H9 (cell line): ENCODE data around the gene MYL3. TPM values are rescaled to one million over a fixed set of nuclear protein-coding genes. Genes with fewer than 3 reads are reported as not detected.

Experiments
- DNase-seq: peaks from one replicate; pipeline ENCODE4 v3.0.0-alpha.2; 2017
- H2AFZ ChIP-seq: one replicate; pipeline ENCODE4 v1.6.1; 2013; ENCODE audit warnings: mild to moderate bottlenecking, low read length, control low read depth, moderate library complexity
- H2AK5ac ChIP-seq: 2 replicates; pipeline ENCODE4 v1.6.1; 2013; ENCODE audit warnings: low read length, control low read depth, mixed read lengths; ENCODE audit not compliant: insufficient read length
- H2BK120ac ChIP-seq: one replicate; pipeline ENCODE4 v1.6.1; 2013; ENCODE audit warnings: low read depth, mild to moderate bottlenecking, low read length, control low read depth, inconsistent platforms; ENCODE audit not compliant: poor library complexity, severe bottlenecking
- H2BK12ac ChIP-seq: 2 replicates; pipeline ENCODE4 v1.6.1; 2013; ENCODE audit warnings: low read length, control low read depth, mixed read lengths, low read depth; ENCODE audit not compliant: insufficient read length
- H2BK15ac ChIP-seq: 2 replicates; pipeline ENCODE4 v1.6.1; 2013; ENCODE audit warnings: low read depth, low read length, control low read depth
- H2BK20ac ChIP-seq: one replicate; pipeline ENCODE4 v1.6.1; 2013; ENCODE audit warnings: low read depth, mild to moderate bottlenecking, low read length, control low read depth, inconsistent platforms; ENCODE audit not compliant: poor library complexity, severe bottlenecking
- H2BK5ac ChIP-seq: 2 replicates; pipeline ENCODE4 v1.6.1; 2013; ENCODE audit warnings: low read length, control low read depth, mixed read lengths; ENCODE audit not compliant: insufficient read length
- H3K14ac ChIP-seq: 2 replicates; pipeline ENCODE4 v1.6.1; 2013; ENCODE audit warnings: low read length, control low read depth; ENCODE audit not compliant: insufficient read depth
- H3K18ac ChIP-seq: 2 replicates; pipeline ENCODE4 v1.6.1; 2013; ENCODE audit warnings: low read depth, mild to moderate bottlenecking, mixed read lengths, low read length, control low read depth; ENCODE audit not compliant: insufficient read length
- H3K23ac ChIP-seq: 2 replicates; pipeline ENCODE4 v1.6.1; 2013; ENCODE audit warnings: low read length, control low read depth, mixed read lengths, low read depth; ENCODE audit not compliant: insufficient read length
- H3K23me2 ChIP-seq: 2 replicates; pipeline ENCODE4 v1.6.1; 2013; ENCODE audit warnings: low read depth, mild to moderate bottlenecking, mixed read lengths, low read length, control low read depth; ENCODE audit not compliant: insufficient read length, poor library complexity, severe bottlenecking
- H3K27ac ChIP-seq: 2 replicates; pipeline ENCODE4 v1.5.1; 2013; ENCODE audit warnings: low read length, control low read depth, mixed read lengths, low read depth; ENCODE audit not compliant: insufficient read length
- H3K27me3 ChIP-seq: 2 replicates; pipeline ENCODE4 v1.6.1; 2013; ENCODE audit warnings: low read length, control low read depth, inconsistent platforms; ENCODE audit not compliant: insufficient read depth
- H3K4ac ChIP-seq: 2 replicates; pipeline ENCODE4 v1.6.1; 2013; ENCODE audit warnings: low read depth, mild to moderate bottlenecking, control low read depth, inconsistent platforms, low read length, moderate library complexity
- H3K4me1 ChIP-seq: 2 replicates; pipeline ENCODE4 v1.6.1; 2013; ENCODE audit warnings: low read length, control low read depth, inconsistent platforms; ENCODE audit not compliant: insufficient read depth
- H3K4me2 ChIP-seq: 2 replicates; pipeline ENCODE4 v1.6.1; 2013; ENCODE audit warnings: low read length, control low read depth, mixed read lengths; ENCODE audit not compliant: insufficient read length, insufficient read depth
- H3K56ac ChIP-seq: 2 replicates; pipeline ENCODE4 v1.6.1; 2013; ENCODE audit warnings: low read depth, mild to moderate bottlenecking, mixed read lengths, low read length, control low read depth; ENCODE audit not compliant: insufficient read length
- H3K79me1 ChIP-seq: 2 replicates; pipeline ENCODE4 v1.6.1; 2013; ENCODE audit warnings: low read depth, mild to moderate bottlenecking, moderate library complexity, low read length, control low read depth, inconsistent platforms; ENCODE audit not compliant: insufficient read depth, poor library complexity, severe bottlenecking
- H3K79me2 ChIP-seq: 2 replicates; pipeline ENCODE4 v1.6.1; 2013; ENCODE audit warnings: low read length, control low read depth, inconsistent platforms; ENCODE audit not compliant: insufficient read depth
- H3K9ac ChIP-seq: 2 replicates; pipeline ENCODE4 v1.6.1; 2013; ENCODE audit warnings: low read length, control low read depth, mixed read lengths; ENCODE audit not compliant: insufficient read length; ENCODE audit errors: extremely low read depth
- H3K9me3 ChIP-seq: one replicate; pipeline ENCODE4 v1.6.1; 2013; ENCODE audit warnings: low read depth, low read length, inconsistent platforms; ENCODE audit not compliant: control insufficient read depth
- H3T11ph ChIP-seq: one replicate; pipeline ENCODE4 v1.6.1; 2013; ENCODE audit warnings: mild to moderate bottlenecking, low read length, control low read depth, inconsistent platforms
- H4K20me1 ChIP-seq: one replicate; pipeline ENCODE4 v1.6.1; 2013; ENCODE audit not compliant: control insufficient read depth, insufficient read length, insufficient read depth
- H4K5ac ChIP-seq: 2 replicates; pipeline ENCODE4 v1.6.1; 2013; ENCODE audit warnings: low read depth, mild to moderate bottlenecking, mixed read lengths, low read length, control low read depth; ENCODE audit not compliant: insufficient read length
- H4K8ac ChIP-seq: replicated peaks from 2 replicates; pipeline ENCODE4 v1.6.1; 2013; ENCODE audit warnings: low read length, control low read depth, mixed read lengths, low read depth; ENCODE audit not compliant: insufficient read length
- H4K91ac ChIP-seq: 2 replicates; pipeline ENCODE4 v1.6.1; 2013; ENCODE audit warnings: low read depth, mild to moderate bottlenecking, moderate library complexity, mixed read lengths, low read length, control low read depth; ENCODE audit not compliant: insufficient read length
- H3K27ac Mint-ChIP-seq, 3 experiments: 2 replicates in 2 of 3; 3 replicates in 1 of 3; pipeline ENCODE4 v1.8.0; 2020 to 2021; ENCODE audit warnings: mixed read lengths in 3 of 3, mild to moderate bottlenecking in 1 of 3, moderate library complexity in 1 of 3
- H3K27me3 Mint-ChIP-seq: 2 replicates; pipeline ENCODE4 v1.8.0; 2021; ENCODE audit warnings: low read depth, mild to moderate bottlenecking, moderate library complexity, mixed read lengths
- H3K36me3 Mint-ChIP-seq, 3 experiments: 2 replicates in 2 of 3; 3 replicates in 1 of 3; pipeline ENCODE4 v1.8.0; 2020 to 2021; ENCODE audit warnings: low read depth in 3 of 3, mixed read lengths in 3 of 3; ENCODE audit not compliant: insufficient read depth in 1 of 3
- H3K4me1 Mint-ChIP-seq, 2 experiments: 2 replicates each; pipeline ENCODE4 v1.8.0; 2020; ENCODE audit warnings: mixed read lengths in 2 of 2
- H3K4me3 Mint-ChIP-seq, 2 experiments: 2 replicates in 1 of 2; 3 replicates in 1 of 2; pipeline ENCODE4 v1.8.0; 2020 to 2021; ENCODE audit warnings: mild to moderate bottlenecking in 2 of 2, mixed read lengths in 2 of 2, moderate library complexity in 1 of 2
- H3K9me3 Mint-ChIP-seq, 2 experiments: 2 replicates in 1 of 2; 3 replicates in 1 of 2; pipeline ENCODE4 v1.8.0; 2020; ENCODE audit warnings: mild to moderate bottlenecking in 2 of 2, mixed read lengths in 2 of 2, moderate library complexity in 1 of 2
- CTCF ChIP-seq: fragments of 200-600 bp; sonication (generic); conservative IDR thresholded peaks from 3 replicates; pipeline ENCODE4 v1.8.0; 2021; ENCODE audit warnings: antibody characterized with exemption, mild to moderate bottlenecking
- WGBS: extraction: QIAGEN DNeasy Blood & Tissue Kit; methylation state at CpG from one replicate; pipeline ENCODE4 v1.1.7; 2013; ENCODE audit warnings: missing lambda C conversion rate, low lambda C conversion rate, mixed read lengths; ENCODE audit not compliant: insufficient read length; ENCODE audit errors: extremely low coverage; 5-methylcytosine and 5-hydroxymethylcytosine counted together
- total RNA-seq: library from RNA; stranded (reverse); gene quantifications from 2 replicates; pipeline ENCODE4 v1.2.1, GENCODE V29; 2021

The MYL3 gene
- total RNA-seq, 1 experiment from 2014 or later = 0.24 TPM

GRCh38 chr3:46884929-46885328 is 21.7 kb upstream of the MYL3 start:
- H2BK120ac ChIP-seq = no peak overlapping the region
- H3K9ac ChIP-seq = no peak overlapping the region
- no peak for DNase-seq
- H2BK15ac ChIP-seq = no peak overlapping the region
- H3K79me2 ChIP-seq = no peaks in the 10 kb centered on the region
- WGBS = no CpG with 5 or more reads among the region's 7 CpGs
- TF ChIP-seq CTCF = no peak
- no peak overlapping the region for H3K27ac ChIP-seq
- H3K9me3 ChIP-seq = no peaks in the 10 kb centered on the region
- H3K4me3 Mint-ChIP-seq = no peak overlapping the region; a peak in 2 of 5 replicates
- H4K8ac ChIP-seq = no peak overlapping the region
- H4K91ac ChIP-seq = no peak overlapping the region
- peaks cover 53% of the 10 kb centered on the region for H3K27me3 ChIP-seq
- H3K4me2 ChIP-seq = no peak overlapping the region
- H3K14ac ChIP-seq = no peak overlapping the region
- no peak overlapping the region for H3K18ac ChIP-seq
- no peak overlapping the region for H2AFZ ChIP-seq
- no peaks in the 10 kb centered on the region for H3K79me1 ChIP-seq
- H4K20me1 ChIP-seq = no peaks in the 10 kb centered on the region
- no peak overlapping the region for H2BK12ac ChIP-seq
- H3K4ac ChIP-seq = no peak overlapping the region
- H3K4me1 Mint-ChIP-seq = peaks cover 20 to 37% of the 10 kb centered on the region in 2 experiments
- H2AK5ac ChIP-seq = no peak overlapping the region
- H3T11ph ChIP-seq = no peak overlapping the region
- H3K23ac ChIP-seq = no peak overlapping the region
- no peak overlapping the region for H2BK5ac ChIP-seq
- H3K4me1 ChIP-seq = no peaks in the 10 kb centered on the region; the same call in 1 of the 2 replicates
- no peaks in the 10 kb centered on the region; a peak in 1 of 5 replicates for H3K9me3 Mint-ChIP-seq
- no peak overlapping the region for H3K27ac Mint-ChIP-seq
- peaks cover 5% of the 10 kb centered on the region for H3K23me2 ChIP-seq
- no peak overlapping the region for H4K5ac ChIP-seq
- no peak overlapping the region for H2BK20ac ChIP-seq
- H3K56ac ChIP-seq = no peak overlapping the region
- peaks cover 94% of the 10 kb centered on the region for H3K27me3 Mint-ChIP-seq
- no peaks in the 10 kb centered on the region for H3K36me3 Mint-ChIP-seq
